ENCODE data around the gene SPARCL1.

Gene SPARCL1

DNA sequence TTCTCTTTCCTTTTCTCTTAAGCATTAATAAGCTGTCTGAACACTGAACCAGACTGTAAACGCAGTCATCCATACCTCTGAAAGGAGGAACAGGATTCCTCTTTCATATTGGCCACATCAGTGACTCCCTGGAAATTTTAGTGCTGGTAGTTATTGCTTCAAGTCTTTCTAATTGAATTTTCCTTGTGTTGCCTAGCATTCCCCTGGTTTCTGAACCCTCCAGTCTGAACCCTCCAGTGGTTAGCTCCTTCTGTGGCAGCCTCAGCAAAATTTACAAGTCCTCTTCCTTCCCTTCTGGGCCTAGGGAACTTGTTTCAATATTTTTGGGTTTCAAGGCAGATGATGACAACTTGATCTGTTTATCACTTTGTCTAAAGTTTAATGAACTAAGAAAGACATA, 7.9 kb downstream of the SPARCL1 start:
- peaks cover 11% of the 10 kb centered on the region; the same call in 1 of the 2 replicates for H3K9me3 ChIP-seq (ENCODE audit: insufficient read depth, low read depth, low read length)
- peaks cover 36% of the 10 kb centered on the region for H3K27me3 ChIP-seq (ENCODE audit: insufficient read depth, low read length)
- no peaks in the 10 kb centered on the region for H3K36me3 ChIP-seq (ENCODE audit: insufficient read depth, low read depth, low read length)
- H3K4me3 ChIP-seq (ENCODE audit: low read length): no peak overlapping the region
- H3K27ac ChIP-seq (ENCODE audit: low read length): no peak overlapping the region
- peaks cover 14% of the 10 kb centered on the region; the same call in 1 of the 2 replicates for H3K4me1 ChIP-seq (ENCODE audit: insufficient read depth, low read length)
- no peak overlapping the region for H3K9ac ChIP-seq (ENCODE audit: low read depth, low read length)

DNA sequence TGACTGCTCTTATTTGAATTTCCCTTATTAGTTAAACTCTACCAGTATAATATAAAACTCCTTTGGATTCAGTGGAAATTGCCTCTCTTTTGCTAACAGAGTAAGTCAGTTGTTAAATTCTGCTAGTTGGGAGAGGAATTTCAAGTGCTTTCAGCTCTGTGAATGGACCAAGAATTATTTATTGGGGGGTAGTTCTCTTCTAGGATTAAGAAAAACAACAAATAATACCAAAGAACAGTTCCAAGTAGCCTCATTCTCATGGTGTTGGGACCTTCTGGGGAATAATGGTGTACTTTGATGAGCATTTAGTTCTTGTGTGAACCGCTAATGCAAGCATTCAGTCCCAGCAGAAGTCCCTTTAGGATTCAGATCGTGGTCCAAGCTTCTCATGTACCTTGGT, 11.6 kb downstream of the SPARCL1 start:
- peaks cover 5% of the 10 kb centered on the region; the same call in 1 of the 2 replicates for H3K4me1 ChIP-seq (ENCODE audit: insufficient read depth, low read length)

GRCh38 chr4:87516683-87517082, 12.5 kb downstream of the SPARCL1 start:
- Histone ChIP-seq H3K4me1 (ENCODE audit: insufficient read depth, low read length) (peaks cover 5% of the 10 kb centered on the region; the same call in 1 of the 2 replicates), H3K9me3 (ENCODE audit: insufficient read depth, low read depth, low read length) (no peaks in the 10 kb centered on the region), H3K27ac (ENCODE audit: low read length) (no peak overlapping the region), H3K27me3 (ENCODE audit: insufficient read depth, low read length) (peaks cover 26% of the 10 kb centered on the region), H3K9ac (ENCODE audit: low read depth, low read length) (no peak overlapping the region), H3K4me3 (ENCODE audit: low read length) (no peak overlapping the region), H3K36me3 (ENCODE audit: insufficient read depth, low read depth, low read length) (no peaks in the 10 kb centered on the region)

More for the DNA sequence above, 11.6 kb downstream of the SPARCL1 start:
- Histone ChIP-seq H3K9me3 (ENCODE audit: insufficient read depth, low read depth, low read length) (no peaks in the 10 kb centered on the region), H3K9ac (ENCODE audit: low read depth, low read length) (no peak overlapping the region), H3K27me3 (ENCODE audit: insufficient read depth, low read length) (peaks cover 35% of the 10 kb centered on the region), H3K4me3 (ENCODE audit: low read length) (no peak overlapping the region), H3K36me3 (ENCODE audit: insufficient read depth, low read depth, low read length) (no peaks in the 10 kb centered on the region), H3K27ac (ENCODE audit: low read length) (no peak overlapping the region)

DNA sequence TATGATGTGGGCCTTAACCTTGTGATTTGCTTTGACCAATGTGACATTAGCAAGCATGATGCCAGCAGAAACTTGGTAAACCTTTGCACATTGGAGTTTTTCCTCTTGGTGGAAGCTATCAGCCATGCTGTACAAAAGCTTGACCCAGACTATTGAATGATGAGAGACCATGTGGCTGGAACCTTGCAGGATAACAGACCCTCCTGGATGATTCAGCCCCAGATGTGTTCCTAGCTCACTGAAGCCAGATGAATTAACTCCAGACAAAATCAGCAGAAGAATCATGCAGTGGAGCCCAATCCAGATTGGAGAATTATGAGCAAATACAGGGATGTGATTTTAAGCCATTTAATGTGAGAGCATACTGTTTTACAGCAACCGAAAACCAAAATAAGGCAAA, 16.8 kb downstream of the SPARCL1 start:
- H3K27me3 ChIP-seq (ENCODE audit: insufficient read depth, low read length): peaks cover 1% of the 10 kb centered on the region; the same call in 1 of the 2 replicates
- no peak overlapping the region for H3K9ac ChIP-seq (ENCODE audit: low read depth, low read length)
- no peak overlapping the region for H3K27ac ChIP-seq (ENCODE audit: low read length)
- H3K36me3 ChIP-seq (ENCODE audit: insufficient read depth, low read depth, low read length): no peaks in the 10 kb centered on the region
- H3K4me3 ChIP-seq (ENCODE audit: low read length): no peak overlapping the region
- no peaks in the 10 kb centered on the region for H3K4me1 ChIP-seq (ENCODE audit: insufficient read depth, low read length)
- H3K9me3 ChIP-seq (ENCODE audit: insufficient read depth, low read depth, low read length): no peaks in the 10 kb centered on the region

GRCh38 chr4:87511500-87511899, 17.7 kb downstream of the SPARCL1 start:
- H3K27me3 ChIP-seq (ENCODE audit: insufficient read depth, low read length): no peaks in the 10 kb centered on the region

DNA sequence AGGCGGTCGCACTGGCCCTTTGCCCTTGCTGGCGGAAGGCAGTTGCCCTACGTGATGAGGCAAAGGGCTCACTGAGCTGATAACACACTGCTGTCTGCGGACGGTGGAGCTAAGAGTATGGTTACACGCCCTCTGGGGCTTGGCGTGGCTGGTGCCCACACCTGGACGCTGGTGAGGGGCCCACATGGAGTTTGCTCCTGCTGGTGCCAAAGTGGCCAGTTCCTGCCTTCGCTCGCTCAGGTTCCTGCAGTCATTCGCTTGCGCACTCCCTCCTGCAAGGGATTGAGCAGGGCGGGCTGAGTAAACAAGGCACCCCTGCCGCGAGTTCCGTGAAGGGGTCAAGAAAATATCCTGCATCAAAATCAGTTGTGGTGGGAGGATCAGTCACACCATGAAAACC, 18.4 kb downstream of the SPARCL1 start:
- no peaks in the 10 kb centered on the region for H3K36me3 ChIP-seq (ENCODE audit: insufficient read depth, low read depth, low read length)
- H3K27me3 ChIP-seq (ENCODE audit: insufficient read depth, low read length): no peaks in the 10 kb centered on the region
- no peaks in the 10 kb centered on the region for H3K4me1 ChIP-seq (ENCODE audit: insufficient read depth, low read length)
- no peak overlapping the region for H3K27ac ChIP-seq (ENCODE audit: low read length)
- no peaks in the 10 kb centered on the region for H3K9me3 ChIP-seq (ENCODE audit: insufficient read depth, low read depth, low read length)
- no peak overlapping the region for H3K4me3 ChIP-seq (ENCODE audit: low read length)
- H3K9ac ChIP-seq (ENCODE audit: low read depth, low read length): no peak overlapping the region

More at GRCh38 chr4:87511500-87511899, 17.7 kb downstream of the SPARCL1 start:
- Histone ChIP-seq H3K36me3 (ENCODE audit: insufficient read depth, low read depth, low read length) (no peaks in the 10 kb centered on the region), H3K4me3 (ENCODE audit: low read length) (no peak overlapping the region), H3K9me3 (ENCODE audit: insufficient read depth, low read depth, low read length) (no peaks in the 10 kb centered on the region), H3K9ac (ENCODE audit: low read depth, low read length) (no peak overlapping the region), H3K27ac (ENCODE audit: low read length) (no peak overlapping the region), H3K4me1 (ENCODE audit: insufficient read depth, low read length) (no peaks in the 10 kb centered on the region)

DNA sequence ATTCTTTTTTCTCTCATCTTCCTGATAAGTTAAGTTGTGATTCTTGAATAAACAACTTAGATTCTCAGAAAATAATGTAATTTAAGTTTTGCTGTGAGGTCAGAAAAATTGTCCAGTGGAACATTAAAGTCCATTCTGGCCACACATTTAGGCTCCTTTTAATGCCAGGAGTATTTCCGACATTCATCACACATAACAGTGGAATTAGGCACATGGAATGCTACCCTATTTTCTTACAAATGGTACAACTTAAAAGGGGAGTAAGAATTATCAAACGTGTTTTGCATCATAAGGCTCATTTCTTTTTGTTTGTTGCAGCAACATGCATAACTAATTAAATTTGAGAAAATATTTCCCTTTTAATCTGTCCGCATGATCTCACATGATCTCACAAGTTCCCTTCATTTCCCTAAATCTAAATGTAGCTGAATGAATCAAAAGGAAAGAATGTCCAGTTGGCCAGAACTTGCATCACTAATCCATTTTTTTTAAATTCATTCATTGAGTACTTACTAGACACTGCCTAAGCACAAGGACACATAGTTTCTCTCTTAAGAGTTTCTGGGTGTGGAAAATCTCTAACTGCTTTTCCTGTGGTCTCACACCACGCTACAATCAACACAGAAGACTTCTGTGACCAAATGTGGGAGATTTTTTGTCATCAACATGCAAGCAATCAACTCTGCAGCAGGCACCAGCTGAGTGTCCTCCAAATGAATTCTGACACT, 22.0 kb downstream of the SPARCL1 start:
- H3K9ac ChIP-seq (ENCODE audit: low read depth, low read length): no peak overlapping the region
- no peaks in the 10 kb centered on the region for H3K4me1 ChIP-seq (ENCODE audit: insufficient read depth, low read length)
- H3K4me3 ChIP-seq (ENCODE audit: low read length): no peak overlapping the region

DNA sequence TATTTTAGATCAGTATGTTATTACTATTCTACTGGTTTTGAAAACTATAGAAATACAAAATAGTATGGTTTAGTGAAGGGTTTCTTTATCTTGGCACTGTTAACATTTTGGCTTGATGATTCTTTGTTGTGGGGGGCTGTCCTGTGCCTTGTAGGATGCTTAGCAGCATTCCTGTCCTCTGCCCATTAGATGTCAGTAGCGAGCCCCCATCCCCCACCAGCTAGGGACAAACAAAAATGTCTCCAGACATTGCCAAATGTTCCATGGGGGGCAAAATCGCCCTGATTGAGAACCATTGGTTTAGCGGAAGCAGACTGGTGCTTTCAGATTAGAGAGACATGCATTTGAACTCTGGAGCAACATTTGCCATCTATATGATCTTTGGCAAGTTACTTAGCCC, 23.3 kb downstream of the SPARCL1 start:
- Histone ChIP-seq H3K9me3 (ENCODE audit: insufficient read depth, low read depth, low read length) (no peaks in the 10 kb centered on the region), H3K27me3 (ENCODE audit: insufficient read depth, low read length) (no peaks in the 10 kb centered on the region), H3K4me1 (ENCODE audit: insufficient read depth, low read length) (no peaks in the 10 kb centered on the region), H3K4me3 (ENCODE audit: low read length) (no peak overlapping the region), H3K36me3 (ENCODE audit: insufficient read depth, low read depth, low read length) (no peaks in the 10 kb centered on the region), H3K27ac (ENCODE audit: low read length) (no peak overlapping the region), H3K9ac (ENCODE audit: low read depth, low read length) (no peak overlapping the region)

More for the DNA sequence above, 22.0 kb downstream of the SPARCL1 start:
- H3K36me3 ChIP-seq (ENCODE audit: insufficient read depth, low read depth, low read length): no peaks in the 10 kb centered on the region
- no peak overlapping the region for H3K27ac ChIP-seq (ENCODE audit: low read length)
- no peaks in the 10 kb centered on the region for H3K9me3 ChIP-seq (ENCODE audit: insufficient read depth, low read depth, low read length)
- no peaks in the 10 kb centered on the region for H3K27me3 ChIP-seq (ENCODE audit: insufficient read depth, low read length)

DNA sequence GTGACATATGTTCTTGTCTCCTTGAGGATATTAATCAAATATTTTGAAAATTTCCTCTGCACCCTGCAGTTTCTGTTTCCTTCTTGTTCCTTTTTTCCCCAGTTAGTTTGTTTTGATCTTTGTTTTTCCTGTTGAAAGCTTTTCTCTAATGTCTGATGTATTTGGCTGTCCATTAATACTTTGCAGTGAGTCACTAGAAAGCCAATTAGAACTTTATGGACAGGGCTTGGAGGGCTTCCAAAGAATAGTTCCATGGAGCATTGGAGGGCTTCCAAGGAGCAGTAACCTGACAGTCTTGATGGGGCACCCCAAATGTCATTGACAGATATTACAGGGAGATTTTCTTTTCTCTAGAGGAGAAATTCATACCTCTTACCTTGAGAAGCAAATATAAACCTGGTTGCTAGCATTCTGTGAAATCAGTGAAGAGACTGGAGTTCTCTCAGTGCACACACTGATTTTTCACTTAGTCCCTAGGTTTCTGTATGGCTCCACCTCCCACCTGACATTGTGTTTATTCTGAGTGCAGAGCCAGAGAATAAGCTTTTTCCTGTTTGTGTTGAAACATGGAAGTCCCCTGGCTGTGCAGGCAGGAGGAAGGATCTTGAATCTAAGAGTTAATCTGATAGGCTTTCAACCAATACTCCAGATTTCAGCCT, 26.5 kb downstream of the SPARCL1 start:
- Histone ChIP-seq H3K27me3 (ENCODE audit: insufficient read depth, low read length) (no peaks in the 10 kb centered on the region), H3K4me1 (ENCODE audit: insufficient read depth, low read length) (no peaks in the 10 kb centered on the region), H3K9me3 (ENCODE audit: insufficient read depth, low read depth, low read length) (no peaks in the 10 kb centered on the region), H3K36me3 (ENCODE audit: insufficient read depth, low read depth, low read length) (no peaks in the 10 kb centered on the region), H3K4me3 (ENCODE audit: low read length) (no peak overlapping the region), H3K27ac (ENCODE audit: low read length) (no peak overlapping the region), H3K9ac (ENCODE audit: low read depth, low read length) (no peak overlapping the region)

GRCh38 chr4:87500092-87500462, 29.1 kb downstream of the SPARCL1 start:
- H3K27me3 ChIP-seq (ENCODE audit: insufficient read depth, low read length): no peaks in the 10 kb centered on the region
- no peak overlapping the region for H3K4me3 ChIP-seq (ENCODE audit: low read length)
- no peaks in the 10 kb centered on the region for H3K36me3 ChIP-seq (ENCODE audit: insufficient read depth, low read depth, low read length)
- H3K27ac ChIP-seq (ENCODE audit: low read length): no peak overlapping the region
- no peak overlapping the region for H3K9ac ChIP-seq (ENCODE audit: low read depth, low read length)
- no peaks in the 10 kb centered on the region for H3K9me3 ChIP-seq (ENCODE audit: insufficient read depth, low read depth, low read length)
- H3K4me1 ChIP-seq (ENCODE audit: insufficient read depth, low read length): no peaks in the 10 kb centered on the region

GRCh38 chr4:87499403-87500091, 29.6 kb downstream of the SPARCL1 start:
- Histone ChIP-seq H3K9me3 (ENCODE audit: insufficient read depth, low read depth, low read length) (no peaks in the 10 kb centered on the region), H3K4me1 (ENCODE audit: insufficient read depth, low read length) (no peaks in the 10 kb centered on the region), H3K27ac (ENCODE audit: low read length) (no peak overlapping the region), H3K4me3 (ENCODE audit: low read length) (no peak overlapping the region), H3K27me3 (ENCODE audit: insufficient read depth, low read length) (no peaks in the 10 kb centered on the region), H3K36me3 (ENCODE audit: insufficient read depth, low read depth, low read length) (no peaks in the 10 kb centered on the region), H3K9ac (ENCODE audit: low read depth, low read length) (no peak overlapping the region)
